GM12801 (cell line): ENCODE data around the gene FAM135A.

Experiments
- CTCF ChIP-seq: IDR thresholded peaks from one replicate; pipeline ENCODE4 v1.5.1; 2011; ENCODE audit warnings: control low read depth; ENCODE audit not compliant: insufficient read length; ENCODE audit errors: extremely low read depth

Gene FAM135A

DNA sequence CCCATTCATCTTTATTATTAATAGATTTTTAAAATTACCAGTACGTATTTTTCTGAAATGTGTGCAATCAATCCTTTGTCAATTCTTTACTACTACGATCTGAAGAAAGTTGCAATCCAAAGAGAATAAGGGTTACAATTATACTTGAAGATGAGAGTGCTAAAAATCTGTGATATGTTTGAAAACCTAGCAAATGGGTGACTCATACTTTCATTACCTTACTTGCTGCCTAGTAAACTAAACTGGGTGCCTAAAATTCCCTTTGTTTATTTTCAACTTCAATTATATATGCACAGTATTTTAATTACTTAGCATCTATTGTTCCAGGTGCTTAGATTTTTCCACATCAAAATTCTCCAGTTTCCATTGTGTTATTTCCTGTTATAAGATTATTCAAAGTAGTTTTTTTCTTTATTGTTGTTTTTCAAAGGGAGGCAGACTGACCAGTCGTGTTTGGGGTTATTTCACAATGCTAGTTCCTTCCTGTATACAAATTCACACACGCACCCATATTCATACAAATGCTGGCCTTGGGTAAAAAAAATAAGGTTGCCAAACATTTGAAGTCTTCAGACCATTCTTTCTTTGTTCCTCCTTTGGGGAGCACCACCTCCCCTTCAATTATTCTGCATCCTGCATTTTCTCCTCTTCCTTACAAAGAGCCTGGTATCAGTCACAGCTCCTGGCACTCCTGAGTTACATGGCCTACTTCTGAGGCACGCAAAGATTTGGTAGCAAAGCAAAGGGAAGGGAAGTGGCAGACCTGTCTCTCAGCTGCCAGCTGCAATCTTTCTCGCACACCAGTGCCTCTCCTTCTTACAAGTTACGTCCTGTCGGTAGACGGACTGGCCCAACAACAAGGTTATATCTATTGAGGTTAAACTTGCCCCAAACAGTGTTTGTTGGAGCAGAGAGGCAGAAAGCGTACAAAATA, 16.2 kb upstream of the FAM135A start:
- no peak for TF ChIP-seq CTCF

DNA sequence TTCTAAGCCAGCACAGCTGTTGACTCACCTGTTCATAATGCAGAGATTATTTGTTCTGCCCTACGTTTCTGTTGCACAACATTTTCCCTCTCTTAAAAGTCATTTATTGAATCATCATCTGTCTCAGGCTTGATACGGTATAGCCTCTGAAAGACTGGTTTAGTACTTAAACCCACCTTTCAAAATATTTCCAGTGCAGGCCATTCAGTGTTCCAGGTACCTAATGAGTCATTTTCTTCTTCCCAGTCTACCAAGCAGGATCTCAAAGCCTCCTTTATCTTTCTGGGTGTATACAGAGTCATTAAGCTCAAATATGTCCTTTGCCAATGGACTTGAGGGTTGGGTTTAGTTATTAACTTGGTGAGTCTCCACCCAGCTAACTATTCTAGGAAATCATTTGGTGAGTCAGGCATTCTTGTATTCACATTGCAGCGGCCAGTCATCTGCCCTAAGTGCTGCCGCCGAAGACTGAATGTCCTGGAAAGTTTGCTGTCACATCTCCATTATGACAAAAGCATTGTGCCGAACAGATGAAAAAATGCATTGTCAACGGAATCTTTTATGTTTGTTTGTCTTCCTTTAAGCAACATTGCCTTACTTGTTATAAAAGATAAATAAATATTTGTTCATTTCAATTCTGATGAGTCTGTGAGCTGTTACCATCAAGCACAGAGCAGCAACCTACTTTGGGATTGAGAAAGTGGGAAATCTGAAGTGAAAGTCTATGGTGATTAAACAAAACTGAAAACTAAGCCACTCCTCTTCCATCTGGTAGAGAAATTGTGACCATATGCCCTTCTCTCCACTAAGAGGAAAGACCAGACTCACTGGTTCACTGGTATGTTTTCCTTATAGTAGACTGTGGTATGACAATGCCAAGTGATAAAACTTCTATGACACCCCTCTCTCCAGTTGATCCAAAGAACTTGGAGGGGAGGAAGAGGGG, 14.3 kb upstream of the FAM135A start:
- no peak for TF ChIP-seq CTCF

GRCh38 chr6:70404658-70405057, 8.7 kb upstream of the FAM135A start:
- TF ChIP-seq CTCF, result no peak

DNA sequence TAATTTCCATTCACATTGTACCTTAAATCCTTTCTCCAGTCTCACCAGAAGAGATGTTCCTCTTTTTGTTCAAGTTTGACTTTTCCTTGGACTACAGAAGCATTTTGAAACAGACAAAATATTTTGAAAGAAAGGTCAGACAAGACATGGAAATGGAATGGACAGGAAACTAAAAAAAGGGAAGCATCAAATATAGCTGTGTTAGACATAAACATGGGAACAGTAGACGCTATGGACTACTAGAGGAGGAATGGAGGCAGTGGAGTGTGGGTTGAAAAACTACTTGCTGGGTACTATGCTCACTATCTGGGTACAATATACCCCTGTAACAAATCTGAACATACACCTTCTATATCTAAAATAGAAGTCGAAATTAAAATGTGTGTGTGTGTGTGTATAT, 4.1 kb upstream of the FAM135A start:
- no peak for TF ChIP-seq CTCF

- no peak for TF ChIP-seq CTCF
Observed at GRCh38 chr6:70411542-70412251, 1.6 kb upstream of the FAM135A start.

GRCh38 chr6:70412252-70413113, 825 bp upstream of the FAM135A start:
- no peak for TF ChIP-seq CTCF
